ENCODE measurements around the gene KIF9.

GRCh38 chr3:47283193-47283537 is 566 bp upstream of the KIF9 start:
- TF ChIP-seq CTCF (IDR thresholded peaks at IDR 0.05) (no peak), EP300 (IDR thresholded peaks at IDR 0.05) (no peak), POLR2A (IDR thresholded peaks at IDR 0.05) (no peak), POLR2AphosphoS5 (IDR thresholded peaks at IDR 0.05) (no peak)

Data from suprapubic skin (tissue), 4 donors.